HG03442 (cell line): ENCODE measurements around the gene DDIT3.

ENCODE experiments used
- ATAC-seq: cut with Tn5 transposase; IDR thresholded peaks from one replicate; pipeline ENCODE4 v1.9.1; 2021; ENCODE audit warnings: mild to moderate bottlenecking, moderate library complexity; ENCODE audit not compliant: unreplicated experiment

The DDIT3 gene

DNA sequence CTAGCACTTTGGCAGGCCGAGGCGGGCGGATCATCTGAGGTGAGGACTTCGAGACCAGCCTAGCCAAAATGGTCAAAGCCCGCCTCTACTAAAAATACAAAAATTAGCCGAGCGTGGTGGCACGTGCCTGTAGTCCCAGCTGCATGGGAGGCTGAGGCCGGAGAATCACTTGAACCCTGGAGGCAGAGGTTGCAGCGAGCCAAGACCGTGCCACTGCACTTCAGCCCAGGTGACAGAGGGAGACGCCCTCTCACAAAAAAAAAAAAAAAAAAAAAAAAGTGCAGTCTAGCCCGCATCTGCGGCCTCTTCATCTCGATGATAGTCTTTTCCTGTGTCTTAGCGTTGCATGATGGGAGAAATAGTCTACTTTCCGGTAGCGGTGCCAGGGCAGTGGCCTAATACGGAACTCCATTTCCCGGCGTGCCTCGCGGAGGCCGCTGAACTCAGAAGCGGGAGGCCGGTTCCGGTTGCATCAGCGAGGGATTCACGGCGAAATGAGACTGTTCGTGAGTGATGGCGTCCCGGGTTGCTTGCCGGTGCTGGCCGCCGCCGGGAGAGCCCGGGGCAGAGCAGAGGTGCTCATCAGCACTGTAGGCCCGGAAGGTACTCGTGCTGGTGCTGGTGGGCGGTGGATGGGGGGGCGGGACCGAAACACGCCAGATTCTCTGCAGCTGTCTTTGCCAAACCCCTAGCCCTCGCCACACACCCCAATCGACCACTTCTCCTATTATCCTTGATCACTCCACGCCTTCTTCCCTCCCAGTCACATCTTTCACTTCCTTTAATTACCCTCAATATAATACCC, 32.5 kb downstream of the DDIT3 start, which contains the start of gene MARS1:
TSS of gene MARS1 (plus strand) at position 472 of the 805 bp plus-strand sequence. CDS start at position 495, 23 bp downstream.
- ATAC-seq, result peak; percentile 97

DNA sequence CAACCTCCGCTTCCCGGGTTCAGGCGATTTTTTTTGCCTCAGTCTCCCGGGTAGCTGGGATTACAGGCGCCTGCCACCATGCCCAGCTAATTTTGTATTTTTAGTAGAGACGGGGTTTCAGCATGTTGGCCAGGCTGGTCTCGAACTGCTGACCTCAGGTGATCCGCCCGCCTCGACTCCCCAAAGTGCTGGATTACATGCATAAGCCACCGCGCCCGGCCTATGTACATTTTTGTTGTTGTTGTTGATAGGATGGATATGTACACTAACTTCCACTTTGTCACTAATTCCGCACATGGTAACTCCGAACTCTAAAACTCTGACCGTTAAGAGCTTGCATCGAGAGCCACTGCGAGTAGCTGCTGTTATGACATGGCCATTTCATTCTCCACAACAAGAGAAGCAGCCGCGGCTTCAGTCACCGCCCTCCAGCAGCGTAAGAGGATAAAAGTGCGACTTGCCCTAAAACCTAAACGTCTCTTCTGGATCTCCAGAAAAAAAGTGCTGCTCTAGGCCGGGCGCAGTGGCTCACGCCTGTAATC, 33.2 kb downstream of the DDIT3 start:
- ATAC-seq, result no peak

GRCh38 chr12:57485695-57486094, 34.6 kb downstream of the DDIT3 start:
- no peak for ATAC-seq

GRCh38 chr12:57483466-57483865, 36.8 kb downstream of the DDIT3 start:
- no peak for ATAC-seq

DNA sequence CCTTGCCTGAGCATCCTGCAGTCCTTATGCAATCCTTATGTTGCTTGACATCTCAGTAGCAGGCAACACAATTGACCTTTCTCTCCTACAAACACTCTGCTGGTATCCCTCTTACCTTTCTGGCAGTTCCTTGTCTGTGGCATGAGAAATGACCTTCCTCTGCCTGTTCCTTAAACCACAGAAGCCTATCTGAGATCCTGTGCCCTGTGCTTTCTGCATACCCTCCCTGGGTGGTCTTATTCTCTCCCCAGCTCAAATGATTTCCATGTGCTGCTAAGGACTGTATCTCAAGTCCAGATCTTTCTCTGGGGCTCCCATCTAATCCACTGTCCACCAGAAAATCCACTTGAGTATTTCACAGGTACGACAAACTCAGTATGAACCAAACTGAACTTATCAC, 38.6 kb downstream of the DDIT3 start:
- ATAC-seq, result no peak

DNA sequence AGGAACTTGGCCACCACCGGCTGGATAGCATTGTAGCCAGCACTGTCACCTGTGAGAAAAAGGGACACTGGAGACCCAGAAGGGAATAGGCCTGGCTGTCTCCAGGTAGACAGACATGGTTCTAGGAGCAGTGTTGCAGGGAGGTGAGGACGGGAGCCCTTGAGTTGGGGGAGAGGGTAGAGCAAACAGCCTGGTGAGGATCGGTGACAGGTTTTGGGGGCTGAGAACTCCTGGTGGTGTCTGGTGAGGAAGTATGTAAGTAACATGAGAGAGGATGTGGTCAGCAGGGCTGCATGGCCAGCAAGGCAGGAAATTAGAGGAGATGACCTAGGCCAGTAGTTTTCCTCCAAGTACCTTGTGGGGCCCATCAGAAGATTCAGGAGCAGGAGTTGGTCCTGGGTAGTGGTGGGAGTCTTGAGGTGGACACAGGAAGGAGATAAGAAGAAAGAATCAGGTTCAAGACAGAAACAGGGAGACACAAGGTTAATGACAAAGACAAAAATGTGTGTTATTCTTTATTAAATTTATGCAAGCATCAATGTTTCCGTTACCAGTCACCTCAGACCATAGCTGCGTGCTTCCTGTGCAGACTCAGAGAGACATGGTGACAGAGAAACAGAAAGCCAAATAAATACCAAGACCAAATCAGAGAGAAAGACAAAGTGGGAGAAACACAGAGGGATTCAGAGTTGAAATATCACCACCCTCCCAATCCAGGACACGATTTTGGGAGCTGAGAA, 40.8 kb downstream of the DDIT3 start, which contains the start of gene ARHGAP9:
TSS of gene ARHGAP9 (minus strand) at position 491 of the 740 bp plus-strand sequence. CDS start at position 31, 460 bp downstream.
- peak; percentile 26 for ATAC-seq

DNA sequence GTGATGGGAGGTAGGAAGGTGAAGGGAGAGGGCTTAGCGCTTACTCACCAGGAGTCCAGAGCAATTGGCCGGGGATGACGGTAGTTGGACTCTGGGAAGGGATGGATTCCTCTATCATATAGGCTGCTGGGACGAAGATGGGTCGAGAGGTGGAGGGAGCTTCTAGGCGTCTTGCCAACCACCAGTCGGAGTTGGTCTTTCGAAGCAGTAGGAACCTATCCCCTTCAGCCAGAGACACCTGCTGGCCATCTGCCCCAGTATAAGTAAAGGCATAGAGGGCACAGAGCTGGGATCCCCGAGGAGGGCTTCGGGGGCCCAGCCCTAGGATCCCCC, 41.3 kb downstream of the DDIT3 start:
- no peak for ATAC-seq

DNA sequence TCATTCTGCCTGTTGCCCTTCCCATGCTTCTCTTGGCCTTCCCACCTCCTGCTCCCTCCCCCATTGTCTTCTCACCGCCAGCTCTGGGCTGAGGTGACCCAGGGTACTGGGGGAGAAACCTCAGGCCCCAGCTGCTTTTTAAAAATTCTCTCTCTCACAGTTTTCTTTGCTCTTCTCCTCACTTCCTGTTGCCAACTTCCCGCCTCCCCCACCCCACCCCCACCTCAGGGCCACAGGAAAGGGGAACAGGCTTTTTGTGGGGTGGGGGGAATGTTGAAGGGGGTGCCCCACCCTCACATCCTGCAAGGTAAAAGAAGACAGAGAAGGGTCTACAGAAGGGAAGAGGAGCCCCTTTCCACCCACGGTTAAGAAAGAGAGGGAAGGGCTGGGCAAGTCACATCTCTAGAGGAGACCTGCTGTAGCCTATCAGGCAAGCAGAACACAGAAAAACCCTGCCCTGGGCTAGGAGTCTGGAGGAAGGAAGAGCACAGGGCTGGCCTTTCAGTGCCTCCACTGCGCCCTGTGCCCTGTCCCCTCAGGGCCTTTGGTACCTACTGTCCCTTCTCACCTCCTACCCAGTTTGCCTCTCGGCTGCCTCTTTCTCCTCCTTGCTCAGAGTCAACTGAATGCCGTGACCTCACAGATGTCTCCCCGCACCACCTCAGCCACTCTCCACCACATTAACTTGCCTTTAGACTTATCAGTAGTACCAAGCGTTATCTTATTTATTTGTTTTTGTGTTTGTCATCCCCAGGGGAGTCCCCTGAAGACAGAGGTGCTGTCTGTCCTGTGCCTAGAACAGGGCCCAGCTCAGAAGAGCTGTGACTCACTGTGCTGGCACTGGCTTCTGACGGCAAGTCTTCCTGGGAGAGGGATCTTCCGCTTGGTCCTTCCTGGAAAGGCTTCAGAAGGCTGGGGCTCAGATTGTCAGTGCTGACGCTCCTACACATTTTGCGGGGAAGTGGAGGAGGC, 42.3 kb downstream of the DDIT3 start:
- peak; percentile 33 for ATAC-seq

DNA sequence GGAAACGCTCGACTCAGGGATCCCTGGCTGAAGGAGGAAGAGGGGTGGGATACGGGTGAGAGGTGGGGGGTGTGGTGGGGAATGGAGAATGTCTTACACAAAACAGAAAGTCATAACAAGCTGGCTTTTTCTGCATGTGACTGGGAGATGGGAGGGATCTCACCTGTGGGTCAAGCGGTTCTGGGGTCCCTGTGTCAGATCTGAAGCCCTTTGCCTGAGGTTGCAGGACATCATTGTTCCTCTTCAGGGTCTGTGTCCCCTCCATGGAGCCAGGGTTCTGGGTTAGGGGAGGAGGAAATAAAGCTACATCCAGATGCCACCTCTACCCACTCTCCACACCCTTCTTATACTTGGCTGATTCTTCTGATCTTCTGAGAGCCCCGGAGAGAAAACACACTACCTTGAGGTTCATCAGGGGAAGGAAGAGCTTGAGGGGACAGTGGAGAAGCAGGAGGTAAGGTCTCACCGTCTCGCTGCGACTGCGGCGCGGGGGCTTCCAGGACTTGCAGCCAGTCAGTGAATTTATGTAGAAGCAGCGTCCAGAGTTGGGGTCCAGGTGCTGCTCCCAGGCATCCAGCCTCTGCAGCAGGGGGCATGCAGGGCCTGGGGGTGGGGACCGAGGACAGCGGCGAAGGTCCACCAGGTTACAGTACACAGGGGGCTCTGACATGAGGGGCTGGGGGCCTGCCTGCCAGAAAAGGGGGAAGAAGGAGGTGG, 43.2 kb downstream of the DDIT3 start:
- no peak for ATAC-seq

DNA sequence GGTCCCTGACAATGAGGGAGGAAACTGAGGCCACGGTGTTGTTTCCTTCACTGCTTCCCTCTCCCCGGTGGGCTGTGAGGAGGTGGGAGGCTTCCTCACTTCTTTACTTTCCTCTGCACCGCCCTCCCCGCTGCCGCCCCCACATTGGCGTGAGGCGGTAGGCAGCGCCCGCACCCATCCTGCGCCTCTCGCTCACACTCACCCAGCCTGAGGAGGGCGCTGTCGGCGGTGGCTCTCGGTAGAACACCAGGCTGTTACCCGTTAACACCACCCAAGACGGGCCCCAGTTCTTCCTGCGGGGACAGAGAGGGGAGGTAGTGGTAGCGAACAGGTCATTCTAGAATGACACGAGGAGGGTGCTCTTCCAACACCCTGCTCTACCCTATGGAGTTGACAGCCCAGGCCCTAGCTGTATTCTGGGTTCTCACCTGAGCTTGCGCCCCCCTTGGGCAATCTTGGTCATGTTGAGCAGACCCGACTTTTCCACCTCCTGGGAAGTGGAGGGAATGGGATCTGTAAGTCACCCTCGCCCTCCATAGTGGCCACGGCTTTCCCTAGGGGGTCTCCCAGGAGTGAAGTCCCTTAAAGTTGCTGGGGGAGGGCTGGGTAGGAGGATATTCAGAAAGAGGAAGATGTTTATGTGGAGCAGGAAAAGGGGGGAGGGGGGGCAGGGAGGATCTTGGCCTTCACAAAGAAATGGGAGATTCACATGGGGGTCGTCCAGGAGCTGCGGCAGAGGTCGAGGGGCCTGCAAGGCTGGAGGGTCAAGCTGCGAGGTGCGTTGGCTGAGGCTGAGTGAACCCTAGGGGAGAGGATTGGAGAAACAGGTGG, 43.9 kb downstream of the DDIT3 start:
- ATAC-seq, result peak; percentile 44

- ATAC-seq, result peak; percentile 9
These were observed 44.8 kb downstream of the DDIT3 start for GRCh38 chr12:57475271-57476161.

GRCh38 chr12:57474862-57475261, 45.5 kb downstream of the DDIT3 start:
- ATAC-seq, result no peak

DNA sequence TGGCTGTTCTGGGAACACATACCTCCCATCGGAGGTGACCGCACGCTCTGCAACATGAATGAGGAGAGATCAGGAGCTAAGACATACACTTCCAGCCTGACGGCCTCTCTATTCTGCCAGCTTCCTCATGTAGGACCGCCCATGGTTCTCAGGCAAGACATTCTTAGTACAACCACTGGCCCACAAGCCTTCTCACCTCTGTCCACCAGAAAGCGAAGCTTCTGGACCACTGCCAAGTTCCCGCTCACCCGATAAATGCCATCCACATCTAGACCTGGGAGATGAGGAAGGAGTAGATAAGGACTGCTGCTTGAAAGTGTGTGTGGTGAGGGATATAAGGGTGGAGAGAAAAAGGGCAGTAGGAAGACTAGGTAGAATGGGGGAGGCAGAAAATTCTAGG, 45.9 kb downstream of the DDIT3 start:
- ATAC-seq, result no peak

DNA sequence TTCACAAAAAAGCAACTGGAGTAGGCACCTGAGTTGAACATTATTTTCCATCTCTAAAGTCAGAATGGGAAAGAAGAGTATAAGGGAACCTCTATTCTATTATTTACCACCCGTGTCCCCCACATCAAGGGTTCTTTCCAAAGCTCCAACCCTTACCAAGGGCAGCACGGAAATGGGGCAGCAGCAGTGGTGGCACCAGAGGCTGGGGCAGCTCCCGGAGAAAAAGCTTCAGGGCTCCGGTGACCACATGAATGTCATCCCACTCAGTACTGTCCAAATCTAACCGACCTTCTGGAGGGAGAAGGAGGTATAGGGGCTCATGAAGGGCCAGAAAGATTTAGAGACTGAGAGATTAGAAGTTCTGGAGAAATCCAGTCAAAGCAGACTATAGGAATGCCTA, 46.4 kb downstream of the DDIT3 start:
- ATAC-seq, result no peak

DNA sequence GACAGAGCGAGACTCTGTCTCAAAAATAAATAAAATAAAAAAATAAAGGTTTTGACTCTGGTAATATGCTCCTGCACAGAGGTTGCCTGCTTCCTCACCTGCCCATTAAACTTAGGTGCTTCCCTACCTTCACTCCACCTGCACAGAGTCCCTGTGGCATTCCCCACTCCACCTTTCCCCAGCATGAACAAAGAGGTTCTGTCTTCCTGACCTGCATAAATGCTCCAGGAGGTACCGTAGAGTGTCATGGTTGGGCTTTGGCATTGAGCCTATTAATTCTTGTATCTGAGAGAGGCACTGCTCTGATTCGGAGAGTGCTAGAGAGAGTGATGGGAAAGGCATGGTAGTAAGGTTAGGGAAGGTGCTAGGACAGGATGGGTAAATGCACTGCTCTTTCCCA, 46.9 kb downstream of the DDIT3 start:
- no peak for ATAC-seq

GRCh38 chr12:57472391-57472790, 47.9 kb downstream of the DDIT3 start:
- ATAC-seq, result no peak

DNA sequence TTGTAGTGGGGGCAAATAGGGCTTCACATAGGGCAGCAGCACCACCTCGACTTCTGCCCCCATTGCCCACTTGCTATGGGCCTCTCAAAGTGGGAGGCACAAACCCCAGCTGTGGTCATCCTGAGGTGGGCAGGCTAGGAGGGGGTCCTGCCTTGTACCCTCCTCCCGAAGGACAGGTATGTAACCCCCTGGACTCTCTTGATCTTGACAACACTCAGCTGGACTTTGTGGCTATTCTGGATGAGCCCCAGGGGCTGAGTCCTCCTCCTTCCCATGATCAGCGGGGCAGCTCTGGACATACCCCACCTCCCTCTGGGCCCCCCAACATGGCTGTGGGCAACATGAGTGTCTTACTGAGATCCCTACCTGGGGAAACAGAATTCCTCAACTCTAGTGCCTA, 48.7 kb downstream of the DDIT3 start:
- no peak for ATAC-seq

DNA sequence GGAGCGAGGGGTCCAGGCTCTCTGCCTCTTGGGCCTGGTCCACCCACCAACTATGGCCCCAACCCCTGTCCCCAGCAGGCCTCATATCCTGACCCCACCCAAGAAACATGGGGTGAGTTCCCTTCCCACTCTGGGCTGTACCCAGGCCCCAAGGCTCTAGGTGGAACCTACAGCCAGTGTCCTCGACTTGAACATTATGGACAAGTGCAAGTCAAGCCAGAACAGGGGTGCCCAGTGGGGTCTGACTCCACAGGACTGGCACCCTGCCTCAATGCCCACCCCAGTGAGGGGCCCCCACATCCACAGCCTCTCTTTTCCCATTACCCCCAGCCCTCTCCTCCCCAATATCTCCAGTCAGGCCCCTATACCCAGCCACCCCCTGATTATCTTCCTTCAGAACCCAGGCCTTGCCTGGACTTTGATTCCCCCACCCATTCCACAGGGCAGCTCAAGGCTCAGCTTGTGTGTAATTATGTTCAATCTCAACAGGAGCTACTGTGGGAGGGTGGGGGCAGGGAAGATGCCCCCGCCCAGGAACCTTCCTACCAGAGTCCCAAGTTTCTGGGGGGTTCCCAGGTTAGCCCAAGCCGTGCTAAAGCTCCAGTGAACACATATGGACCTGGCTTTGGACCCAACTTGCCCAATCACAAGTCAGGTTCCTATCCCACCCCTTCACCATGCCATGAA, 49.2 kb downstream of the DDIT3 start:
- no peak for ATAC-seq
